Measurements from ENCODE around the gene CDKAL1.
"Not testable (repeated sequence)": the region's sequence is repeated elsewhere in the genome, so short reads cannot be mapped to it uniquely, and the experiment has no call there.

The CDKAL1 gene

DNA sequence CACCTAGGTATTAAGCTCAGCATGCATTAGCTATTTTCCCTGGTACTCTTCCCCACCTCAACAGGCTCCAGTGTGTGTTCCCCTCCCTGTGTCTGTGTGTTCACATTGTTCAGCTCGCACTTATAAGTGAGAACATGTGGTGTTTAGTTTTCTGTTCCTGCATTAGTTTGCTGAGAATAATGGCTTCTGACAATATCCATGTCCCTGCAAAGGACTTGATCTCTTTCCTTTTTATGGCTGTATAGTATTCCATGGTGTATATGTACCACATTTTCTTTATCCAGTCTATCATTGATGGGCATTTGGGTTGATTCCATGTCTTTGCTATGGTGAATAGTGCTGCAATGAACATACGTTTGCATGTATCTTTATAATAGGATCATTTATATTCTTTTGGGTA, 521.2 kb downstream of the CDKAL1 start:
- not testable (repeated sequence) for H3K4me3 ChIP-seq (ENCODE audit: low read length in 2 of 2); H3K4me1 ChIP-seq (ENCODE audit: control insufficient read depth, insufficient read depth, low read length); H3K27me3 ChIP-seq (ENCODE audit: control insufficient read depth in 1 of 2, insufficient read depth in 2 of 2, low read length in 2 of 2); H3K27ac ChIP-seq (ENCODE audit: low read length); H3K36me3 ChIP-seq (ENCODE audit: control insufficient read depth in 2 of 2, insufficient read depth in 2 of 2, low read length in 2 of 2); H3K9ac ChIP-seq (ENCODE audit: low read length in 2 of 2)
- peaks cover 0 to 13% of the 10 kb centered on the region in 2 donors for H3K9me3 ChIP-seq (ENCODE audit: control insufficient read depth in 2 of 2, low read length in 2 of 2)

DNA sequence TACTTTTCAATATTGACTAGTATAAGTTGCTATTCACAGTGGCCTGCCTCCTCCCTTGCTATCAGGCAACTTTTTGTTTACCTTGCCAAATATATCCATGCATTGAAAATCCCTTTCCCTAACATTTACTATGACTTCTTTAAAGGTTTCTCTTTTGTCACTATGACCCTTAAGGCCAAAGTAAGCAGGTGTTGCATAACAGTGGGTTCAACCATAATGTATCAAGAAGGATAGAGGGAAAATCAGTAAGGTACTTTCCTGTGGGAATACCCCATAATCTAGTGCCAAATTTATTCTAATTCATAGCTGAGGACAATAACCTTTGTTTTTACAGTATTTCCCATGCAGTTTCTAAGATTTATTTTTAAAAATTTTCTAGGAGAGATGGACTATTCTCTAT, 527.6 kb downstream of the CDKAL1 start:
- peaks cover 0 to 13% of the 10 kb centered on the region in 2 donors for H3K9me3 ChIP-seq (ENCODE audit: control insufficient read depth in 2 of 2, low read length in 2 of 2)
- H3K36me3 ChIP-seq (ENCODE audit: control insufficient read depth in 2 of 2, insufficient read depth in 2 of 2, low read length in 2 of 2), result no peaks in the 10 kb centered on the region
- H3K4me1 ChIP-seq (ENCODE audit: control insufficient read depth, insufficient read depth, low read length), result no peaks in the 10 kb centered on the region
- H3K27me3 ChIP-seq (ENCODE audit: control insufficient read depth in 1 of 2, insufficient read depth in 2 of 2, low read length in 2 of 2), result no peaks in the 10 kb centered on the region
- no peak overlapping the region for H3K4me3 ChIP-seq (ENCODE audit: low read length in 2 of 2)
- H3K27ac ChIP-seq (ENCODE audit: low read length), result no peak overlapping the region
- H3K9ac ChIP-seq (ENCODE audit: low read length in 2 of 2), result no peak overlapping the region

DNA sequence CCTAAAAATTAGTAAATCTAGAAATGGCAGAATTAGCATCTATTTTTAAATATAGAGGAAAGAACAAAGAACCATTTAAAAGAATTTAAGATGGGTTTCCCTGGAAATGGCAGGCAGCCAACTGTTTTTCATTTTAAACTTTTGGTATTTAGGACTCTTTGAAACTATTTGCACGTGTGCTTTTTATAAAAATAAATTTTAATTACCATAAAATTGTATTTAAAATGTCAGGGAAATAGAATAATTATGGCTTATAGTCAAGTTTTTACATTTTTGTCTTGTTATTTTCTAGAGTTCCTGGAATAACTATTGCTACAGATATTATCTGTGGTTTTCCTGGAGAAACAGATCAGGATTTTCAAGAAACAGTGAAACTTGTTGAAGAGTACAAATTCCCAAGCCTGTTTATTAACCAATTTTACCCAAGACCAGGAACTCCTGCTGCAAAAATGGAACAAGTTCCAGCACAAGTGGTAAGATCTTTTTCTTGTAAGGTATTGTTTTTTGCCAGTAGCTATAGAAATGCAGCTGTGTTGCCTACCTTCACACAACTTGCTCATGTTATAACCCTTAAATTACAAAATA, 530.6 kb downstream of the CDKAL1 start:
- H3K36me3 ChIP-seq (ENCODE audit: control insufficient read depth in 2 of 2, insufficient read depth in 2 of 2, low read length in 2 of 2), result peaks cover 0 to 3% of the 10 kb centered on the region in 2 donors
- H3K4me1 ChIP-seq (ENCODE audit: control insufficient read depth, insufficient read depth, low read length), result no peaks in the 10 kb centered on the region
- H3K9me3 ChIP-seq (ENCODE audit: control insufficient read depth in 2 of 2, low read length in 2 of 2), result peaks cover 0 to under 1% of the 10 kb centered on the region in 2 donors
- H3K4me3 ChIP-seq (ENCODE audit: low read length in 2 of 2), result no peak overlapping the region
- H3K9ac ChIP-seq (ENCODE audit: low read length in 2 of 2), result no peak overlapping the region
- no peak overlapping the region for H3K27ac ChIP-seq (ENCODE audit: low read length)
- no peaks in the 10 kb centered on the region for H3K27me3 ChIP-seq (ENCODE audit: control insufficient read depth in 1 of 2, insufficient read depth in 2 of 2, low read length in 2 of 2)

DNA sequence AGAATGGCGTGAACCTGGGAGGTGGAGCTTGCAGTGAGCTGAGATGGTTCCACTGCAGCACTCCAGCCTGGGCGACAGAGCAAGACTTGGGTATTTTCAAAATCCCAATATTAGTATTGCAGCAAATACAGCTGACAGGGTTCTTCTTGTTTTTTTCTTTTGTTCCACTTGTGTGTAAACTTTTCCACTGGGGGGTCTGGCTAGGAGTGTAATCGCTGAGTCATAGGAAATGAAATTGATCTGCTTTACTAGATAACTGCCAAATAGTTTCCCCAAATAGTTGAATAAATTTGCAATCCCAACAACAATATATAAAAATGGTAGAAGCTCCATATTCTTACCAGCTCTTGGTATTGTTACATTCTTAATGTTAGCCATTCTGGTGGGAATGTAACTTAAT, 533.3 kb downstream of the CDKAL1 start:
- Histone ChIP-seq H3K36me3 (ENCODE audit: control insufficient read depth in 2 of 2, insufficient read depth in 2 of 2, low read length in 2 of 2) (peaks cover 0 to 3% of the 10 kb centered on the region in 2 donors), H3K4me1 (ENCODE audit: control insufficient read depth, insufficient read depth, low read length) (no peaks in the 10 kb centered on the region), H3K9ac (ENCODE audit: low read length in 2 of 2) (no peak overlapping the region), H3K27ac (ENCODE audit: low read length) (no peak overlapping the region), H3K9me3 (ENCODE audit: control insufficient read depth in 2 of 2, low read length in 2 of 2) (no peaks in the 10 kb centered on the region), H3K4me3 (ENCODE audit: low read length in 2 of 2) (no peak overlapping the region), H3K27me3 (ENCODE audit: control insufficient read depth in 1 of 2, insufficient read depth in 2 of 2, low read length in 2 of 2) (no peaks in the 10 kb centered on the region)

DNA sequence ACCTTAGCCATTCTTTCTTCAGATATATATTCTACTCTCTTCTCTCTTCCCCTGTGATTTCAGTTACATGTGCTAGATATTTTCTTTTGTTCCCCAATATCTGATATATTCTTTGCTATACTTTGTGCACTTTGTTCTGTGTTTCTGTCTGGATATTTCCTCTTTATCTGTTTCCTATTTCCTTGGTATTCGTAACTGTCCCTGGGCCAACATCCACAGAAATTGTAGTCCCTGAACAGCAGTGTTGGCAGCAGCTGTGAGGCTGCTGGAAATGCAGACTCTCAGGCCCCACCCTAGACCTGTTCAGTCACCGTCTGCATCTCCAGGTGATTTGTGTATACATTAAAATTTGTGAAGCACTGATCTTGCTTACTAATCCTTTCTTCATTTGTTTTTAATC, 536.4 kb downstream of the CDKAL1 start:
- Histone ChIP-seq H3K4me1 (ENCODE audit: control insufficient read depth, insufficient read depth, low read length) (no peaks in the 10 kb centered on the region), H3K9me3 (ENCODE audit: control insufficient read depth in 2 of 2, low read length in 2 of 2) (peaks cover 0 to 5% of the 10 kb centered on the region in 2 donors), H3K27ac (ENCODE audit: low read length) (no peak overlapping the region), H3K4me3 (ENCODE audit: low read length in 2 of 2) (no peak overlapping the region), H3K9ac (ENCODE audit: low read length in 2 of 2) (no peak overlapping the region), H3K27me3 (ENCODE audit: control insufficient read depth in 1 of 2, insufficient read depth in 2 of 2, low read length in 2 of 2) (no peaks in the 10 kb centered on the region), H3K36me3 (ENCODE audit: control insufficient read depth in 2 of 2, insufficient read depth in 2 of 2, low read length in 2 of 2) (peaks cover 0 to 3% of the 10 kb centered on the region in 2 donors)

DNA sequence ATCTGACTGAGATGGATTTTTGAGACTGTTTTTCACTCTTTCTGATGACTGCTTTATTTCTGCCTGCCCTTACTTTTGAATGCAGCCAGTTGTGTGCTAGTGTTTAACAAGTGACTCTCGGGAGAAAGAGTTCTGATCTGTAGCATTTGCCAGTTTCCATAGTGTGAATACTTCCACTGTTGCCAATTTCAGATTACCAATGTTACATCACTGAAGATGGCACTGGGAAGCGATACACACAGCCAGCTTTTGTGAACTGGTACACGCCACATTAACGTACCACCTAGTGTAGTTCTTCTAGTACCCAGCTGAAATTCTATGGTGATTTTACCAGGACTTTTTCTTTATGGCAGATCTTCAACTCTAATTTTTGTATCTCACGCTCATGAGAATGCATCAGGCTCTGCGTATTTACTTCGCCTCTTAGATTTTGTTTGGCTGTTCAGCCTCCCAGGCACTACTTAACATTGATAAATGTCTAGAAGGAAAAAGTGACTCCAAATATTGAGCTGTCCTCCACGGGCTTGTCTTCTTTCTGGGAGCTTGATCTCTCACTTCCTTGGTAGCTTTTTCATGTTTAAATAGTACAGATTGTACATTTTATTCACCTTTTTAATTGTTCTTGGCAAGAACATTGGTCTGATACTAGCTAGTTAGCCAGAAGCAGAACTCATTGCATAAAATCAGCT, 537.7 kb downstream of the CDKAL1 start:
- no peak overlapping the region for H3K9ac ChIP-seq (ENCODE audit: low read length in 2 of 2)
- H3K4me1 ChIP-seq (ENCODE audit: control insufficient read depth, insufficient read depth, low read length), result no peaks in the 10 kb centered on the region
- peaks cover 0 to 5% of the 10 kb centered on the region in 2 donors for H3K9me3 ChIP-seq (ENCODE audit: control insufficient read depth in 2 of 2, low read length in 2 of 2)
- H3K4me3 ChIP-seq (ENCODE audit: low read length in 2 of 2), result no peak overlapping the region
- peaks cover 0 to 3% of the 10 kb centered on the region in 2 donors for H3K36me3 ChIP-seq (ENCODE audit: control insufficient read depth in 2 of 2, insufficient read depth in 2 of 2, low read length in 2 of 2)
- H3K27me3 ChIP-seq (ENCODE audit: control insufficient read depth in 1 of 2, insufficient read depth in 2 of 2, low read length in 2 of 2), result no peaks in the 10 kb centered on the region
- H3K27ac ChIP-seq (ENCODE audit: low read length), result no peak overlapping the region

DNA sequence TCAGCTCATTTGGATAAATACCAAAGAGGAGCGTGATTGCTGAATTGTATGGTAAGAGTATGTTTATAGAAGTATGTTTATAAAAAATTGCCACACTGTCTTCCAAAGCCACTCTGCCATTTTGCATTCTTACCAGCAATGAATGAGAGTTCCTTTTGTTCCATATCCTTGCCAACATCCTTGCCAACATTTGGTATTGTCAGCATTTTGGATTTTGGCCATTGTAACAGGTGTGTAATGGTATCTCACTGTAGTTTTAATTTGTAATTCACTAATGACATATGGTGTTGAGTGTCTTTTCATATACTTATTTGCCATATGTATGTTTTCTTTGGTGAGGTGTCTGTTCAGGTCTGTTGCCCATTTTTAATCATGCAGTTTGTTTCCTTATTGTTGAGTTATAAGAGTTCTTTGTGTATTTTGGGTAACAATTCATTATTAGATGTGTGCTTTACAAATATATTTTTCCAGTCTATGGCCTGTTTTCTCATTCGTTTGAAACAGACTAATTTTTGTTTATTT, 539.1 kb downstream of the CDKAL1 start:
- Histone ChIP-seq H3K27ac (ENCODE audit: low read length) (no peak overlapping the region), H3K9ac (ENCODE audit: low read length in 2 of 2) (no peak overlapping the region), H3K27me3 (ENCODE audit: control insufficient read depth in 1 of 2, insufficient read depth in 2 of 2, low read length in 2 of 2) (no peaks in the 10 kb centered on the region), H3K4me1 (ENCODE audit: control insufficient read depth, insufficient read depth, low read length) (no peaks in the 10 kb centered on the region), H3K9me3 (ENCODE audit: control insufficient read depth in 2 of 2, low read length in 2 of 2) (peaks cover 0 to 5% of the 10 kb centered on the region in 2 donors), H3K4me3 (ENCODE audit: low read length in 2 of 2) (no peak overlapping the region), H3K36me3 (ENCODE audit: control insufficient read depth in 2 of 2, insufficient read depth in 2 of 2, low read length in 2 of 2) (no peaks in the 10 kb centered on the region)

DNA sequence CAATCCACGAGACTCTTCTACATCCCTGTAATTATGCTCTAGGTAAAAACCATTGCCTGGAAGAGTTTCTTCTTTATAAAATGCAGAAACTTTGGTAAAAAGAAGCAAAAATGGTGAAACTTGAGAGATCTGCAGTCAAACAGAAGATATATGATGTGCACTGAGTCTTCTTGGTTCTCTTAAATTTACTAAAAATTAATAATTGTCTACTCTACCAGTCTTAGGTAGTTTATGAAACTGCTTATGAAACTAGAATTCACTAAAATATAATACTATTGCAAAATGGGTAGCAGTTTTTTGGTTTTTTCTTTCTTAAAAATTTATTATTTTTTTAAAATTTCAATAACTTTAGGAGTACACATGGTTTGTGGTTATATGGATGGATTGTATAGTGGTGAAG, 540.2 kb downstream of the CDKAL1 start:
- H3K9ac ChIP-seq (ENCODE audit: low read length in 2 of 2), result no peak overlapping the region
- H3K4me1 ChIP-seq (ENCODE audit: control insufficient read depth, insufficient read depth, low read length), result no peaks in the 10 kb centered on the region
- no peak overlapping the region for H3K27ac ChIP-seq (ENCODE audit: low read length)
- H3K4me3 ChIP-seq (ENCODE audit: low read length in 2 of 2), result no peak overlapping the region
- no peaks in the 10 kb centered on the region for H3K36me3 ChIP-seq (ENCODE audit: control insufficient read depth in 2 of 2, insufficient read depth in 2 of 2, low read length in 2 of 2)
- no peaks in the 10 kb centered on the region for H3K27me3 ChIP-seq (ENCODE audit: control insufficient read depth in 1 of 2, insufficient read depth in 2 of 2, low read length in 2 of 2)
- H3K9me3 ChIP-seq (ENCODE audit: control insufficient read depth in 2 of 2, low read length in 2 of 2), result peaks cover 0 to 5% of the 10 kb centered on the region in 2 donors

DNA sequence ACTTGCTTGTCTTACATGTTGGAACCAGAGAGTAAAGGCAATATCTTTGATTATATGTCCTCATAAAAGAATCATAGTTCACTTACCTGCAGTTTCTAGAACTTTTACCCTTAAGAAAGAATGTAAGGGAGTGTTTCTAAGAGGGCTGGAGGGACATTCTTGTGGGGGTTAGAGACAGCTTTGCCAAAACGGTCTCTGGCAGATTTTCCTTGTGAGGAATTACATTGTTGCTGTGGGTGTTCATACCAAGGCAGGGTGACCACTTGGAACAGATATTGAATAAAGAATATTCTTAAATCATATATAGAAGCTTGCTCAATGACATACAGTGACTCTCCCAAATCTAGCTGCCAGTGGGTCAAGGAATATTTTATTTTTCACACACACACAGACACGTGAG, 541.7 kb downstream of the CDKAL1 start:
- Histone ChIP-seq H3K27ac (ENCODE audit: low read length) (no peak overlapping the region), H3K27me3 (ENCODE audit: control insufficient read depth in 1 of 2, insufficient read depth in 2 of 2, low read length in 2 of 2) (no peaks in the 10 kb centered on the region), H3K4me3 (ENCODE audit: low read length in 2 of 2) (no peak overlapping the region), H3K36me3 (ENCODE audit: control insufficient read depth in 2 of 2, insufficient read depth in 2 of 2, low read length in 2 of 2) (no peaks in the 10 kb centered on the region), H3K4me1 (ENCODE audit: control insufficient read depth, insufficient read depth, low read length) (no peaks in the 10 kb centered on the region), H3K9me3 (ENCODE audit: control insufficient read depth in 2 of 2, low read length in 2 of 2) (peaks cover 0 to 5% of the 10 kb centered on the region in 2 donors), H3K9ac (ENCODE audit: low read length in 2 of 2) (no peak overlapping the region)

DNA sequence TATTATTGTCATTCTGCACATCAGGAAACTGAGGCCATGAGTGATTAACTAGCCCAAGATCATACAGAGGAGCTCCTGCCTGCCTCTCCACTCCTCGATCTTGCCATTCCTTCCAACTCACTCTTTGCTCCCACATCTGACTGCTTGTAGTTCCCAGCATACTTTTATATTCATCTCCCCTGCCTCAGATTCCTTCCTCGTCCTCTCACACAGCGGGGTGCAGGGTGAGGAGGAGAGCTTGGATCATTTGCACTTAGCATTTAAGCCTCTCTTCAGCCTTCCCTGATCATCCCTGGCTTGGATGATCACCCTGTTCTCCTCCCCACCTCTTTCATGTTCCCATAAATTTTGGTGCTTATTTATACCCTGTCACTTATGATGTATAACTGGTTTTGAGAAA, 544.2 kb downstream of the CDKAL1 start:
- Histone ChIP-seq H3K27me3 (ENCODE audit: control insufficient read depth in 1 of 2, insufficient read depth in 2 of 2, low read length in 2 of 2) (no peaks in the 10 kb centered on the region), H3K36me3 (ENCODE audit: control insufficient read depth in 2 of 2, insufficient read depth in 2 of 2, low read length in 2 of 2) (no peaks in the 10 kb centered on the region), H3K9me3 (ENCODE audit: control insufficient read depth in 2 of 2, low read length in 2 of 2) (no peaks in the 10 kb centered on the region), H3K9ac (ENCODE audit: low read length in 2 of 2) (no peak overlapping the region), H3K4me1 (ENCODE audit: control insufficient read depth, insufficient read depth, low read length) (no peaks in the 10 kb centered on the region), H3K4me3 (ENCODE audit: low read length in 2 of 2) (no peak overlapping the region), H3K27ac (ENCODE audit: low read length) (no peak overlapping the region)

DNA sequence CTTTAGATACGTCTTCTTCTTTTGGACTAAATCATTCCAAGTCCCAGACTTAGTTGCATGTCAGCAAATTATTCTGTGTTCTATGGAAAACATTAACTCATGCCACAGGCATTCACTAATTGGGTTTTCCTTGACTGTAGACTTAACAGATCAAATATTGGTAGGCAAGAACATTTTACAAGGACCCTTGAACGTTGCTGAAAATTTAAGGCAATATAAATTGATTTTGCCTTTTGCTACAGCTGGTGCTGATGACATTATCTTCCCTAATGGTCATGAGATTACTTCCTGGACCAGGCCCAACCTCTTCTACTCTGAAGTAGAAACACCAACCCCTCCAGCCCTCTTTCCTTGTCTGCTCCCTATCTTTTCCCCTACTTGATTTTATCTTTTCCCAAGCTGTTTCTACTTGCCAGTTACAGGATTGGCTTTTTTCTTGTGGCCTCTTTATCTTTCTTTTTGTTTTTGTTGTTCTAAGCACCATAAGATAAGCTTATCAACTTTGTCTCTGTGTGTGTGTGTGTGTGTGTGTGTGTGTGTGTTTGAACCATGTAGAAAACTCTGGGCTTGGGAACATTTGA, 545.3 kb downstream of the CDKAL1 start:
- Histone ChIP-seq H3K27ac (ENCODE audit: low read length) (no peak overlapping the region), H3K9ac (ENCODE audit: low read length in 2 of 2) (no peak overlapping the region), H3K36me3 (ENCODE audit: control insufficient read depth in 2 of 2, insufficient read depth in 2 of 2, low read length in 2 of 2) (no peaks in the 10 kb centered on the region), H3K4me1 (ENCODE audit: control insufficient read depth, insufficient read depth, low read length) (no peaks in the 10 kb centered on the region), H3K9me3 (ENCODE audit: control insufficient read depth in 2 of 2, low read length in 2 of 2) (no peaks in the 10 kb centered on the region), H3K4me3 (ENCODE audit: low read length in 2 of 2) (no peak overlapping the region), H3K27me3 (ENCODE audit: control insufficient read depth in 1 of 2, insufficient read depth in 2 of 2, low read length in 2 of 2) (no peaks in the 10 kb centered on the region)
